Breast epithelium (tissue), 4 donors: ENCODE measurements around the gene CACNA1E. TPM values are rescaled to one million over a fixed set of nuclear protein-coding genes. Genes with fewer than 3 reads are reported as not detected.

ENCODE experiments used
- DNase-seq, 2 donors: peaks; one replicate each; pipeline ENCODE4 v3.0.0-alpha.2; 2019; ENCODE audit warnings: low spot score in 2 of 2
- H3K27ac ChIP-seq, 2 donors: fragments of 200-600 bp; sonication (generic) in 1 of 2; one replicate each; pipeline ENCODE4 v1.5.1; 2016 to 2019; ENCODE audit warnings: mild to moderate bottlenecking in 1 of 2
- H3K27me3 ChIP-seq, 2 donors: fragments of 200-600 bp; sonication (generic) in 1 of 2; one replicate each; pipeline versions ENCODE4 v1.5.1 to v1.6.0; 2017 to 2019; ENCODE audit warnings: control low read depth in 1 of 2, mild to moderate bottlenecking in 1 of 2
- H3K36me3 ChIP-seq: fragments of 200-600 bp; one replicate; pipeline ENCODE4 v1.5.1; 2019
- H3K4me1 ChIP-seq, 2 donors: fragments of 200-600 bp; sonication (generic); one replicate each; pipeline ENCODE4 v1.5.1; 2016 to 2019; ENCODE audit warnings: control low read depth in 1 of 2
- H3K4me3 ChIP-seq, 3 donors: fragments of 200-600 bp; sonication (generic); 1 replicate in 2 of 3; 2 replicates in 1 of 3; pipeline ENCODE4 v1.5.1; 2016 to 2019; ENCODE audit warnings: mild to moderate bottlenecking in 3 of 3, moderate library complexity in 2 of 3
- H3K9me3 ChIP-seq, 2 donors: fragments of 200-600 bp; sonication (generic) in 1 of 2; one replicate each; pipeline ENCODE4 v1.5.1; 2016 to 2019; ENCODE audit warnings: control low read depth in 1 of 2
- POLR2A ChIP-seq: fragments of 450-650 bp; IDR thresholded peaks from one replicate; pipeline ENCODE4 v1.6.1; 2016; ENCODE audit warnings: antibody characterized with exemption, mild to moderate bottlenecking, moderate library complexity
- POLR2AphosphoS5 ChIP-seq, 3 donors: sonication (generic); formaldehyde crosslinking; IDR thresholded peaks; one replicate each; pipeline ENCODE4 v1.6.1; 2017; ENCODE audit warnings: antibody characterized with exemption in 3 of 3
- intact Hi-C: fragments of 100-400 bp; cut with DNase I; formaldehyde crosslinking; loops from one replicate; pipeline ENCODE4 v1.15.1; 2023; ENCODE audit warnings: low total_unique reads
- total RNA-seq, 3 donors: library from RNA; depleted of rRNA; stranded (reverse); fragments of >200 nt; gene quantifications; one replicate each; pipeline ENCODE4 v1.1.0, GENCODE V29; 2016
- TF ChIP-seq, protein P1 (sequence below), 3 donors: fragments of 450-650 bp; IDR thresholded peaks; one replicate each; pipeline ENCODE4 v1.5.1; 2016 to 2017; ENCODE audit warnings: antibody characterized with exemption in 3 of 3, mild to moderate bottlenecking in 3 of 3, moderate library complexity in 3 of 3

The CACNA1E gene
- total RNA-seq, 3 donors from 2014 or later: under 0.01 TPM; not detected in 2

GRCh38 chr1:181763736-181764135, 280.4 kb downstream of the CACNA1E start:
- no peak overlapping the region for H3K4me3 ChIP-seq
- intact Hi-C loops: no loop called here
- no peaks in the 10 kb centered on the region for H3K27me3 ChIP-seq
- no peaks in the 10 kb centered on the region for H3K4me1 ChIP-seq
- no peak overlapping the region for H3K27ac ChIP-seq
- TF ChIP-seq POLR2AphosphoS5 (IDR thresholded peaks at IDR 0.05): no peak
- TF ChIP-seq, protein P1, sequence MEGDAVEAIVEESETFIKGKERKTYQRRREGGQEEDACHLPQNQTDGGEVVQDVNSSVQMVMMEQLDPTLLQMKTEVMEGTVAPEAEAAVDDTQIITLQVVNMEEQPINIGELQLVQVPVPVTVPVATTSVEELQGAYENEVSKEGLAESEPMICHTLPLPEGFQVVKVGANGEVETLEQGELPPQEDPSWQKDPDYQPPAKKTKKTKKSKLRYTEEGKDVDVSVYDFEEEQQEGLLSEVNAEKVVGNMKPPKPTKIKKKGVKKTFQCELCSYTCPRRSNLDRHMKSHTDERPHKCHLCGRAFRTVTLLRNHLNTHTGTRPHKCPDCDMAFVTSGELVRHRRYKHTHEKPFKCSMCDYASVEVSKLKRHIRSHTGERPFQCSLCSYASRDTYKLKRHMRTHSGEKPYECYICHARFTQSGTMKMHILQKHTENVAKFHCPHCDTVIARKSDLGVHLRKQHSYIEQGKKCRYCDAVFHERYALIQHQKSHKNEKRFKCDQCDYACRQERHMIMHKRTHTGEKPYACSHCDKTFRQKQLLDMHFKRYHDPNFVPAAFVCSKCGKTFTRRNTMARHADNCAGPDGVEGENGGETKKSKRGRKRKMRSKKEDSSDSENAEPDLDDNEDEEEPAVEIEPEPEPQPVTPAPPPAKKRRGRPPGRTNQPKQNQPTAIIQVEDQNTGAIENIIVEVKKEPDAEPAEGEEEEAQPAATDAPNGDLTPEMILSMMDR (IDR thresholded peaks at IDR 0.05): no peak
- TF ChIP-seq POLR2A: no peak
- H3K9me3 ChIP-seq: no peaks in the 10 kb centered on the region
- DNase-seq: no peak
- no peaks in the 10 kb centered on the region for H3K36me3 ChIP-seq

GRCh38 chr1:181765451-181766026, 282.2 kb downstream of the CACNA1E start:
- intact Hi-C loops: no loop called here

DNA sequence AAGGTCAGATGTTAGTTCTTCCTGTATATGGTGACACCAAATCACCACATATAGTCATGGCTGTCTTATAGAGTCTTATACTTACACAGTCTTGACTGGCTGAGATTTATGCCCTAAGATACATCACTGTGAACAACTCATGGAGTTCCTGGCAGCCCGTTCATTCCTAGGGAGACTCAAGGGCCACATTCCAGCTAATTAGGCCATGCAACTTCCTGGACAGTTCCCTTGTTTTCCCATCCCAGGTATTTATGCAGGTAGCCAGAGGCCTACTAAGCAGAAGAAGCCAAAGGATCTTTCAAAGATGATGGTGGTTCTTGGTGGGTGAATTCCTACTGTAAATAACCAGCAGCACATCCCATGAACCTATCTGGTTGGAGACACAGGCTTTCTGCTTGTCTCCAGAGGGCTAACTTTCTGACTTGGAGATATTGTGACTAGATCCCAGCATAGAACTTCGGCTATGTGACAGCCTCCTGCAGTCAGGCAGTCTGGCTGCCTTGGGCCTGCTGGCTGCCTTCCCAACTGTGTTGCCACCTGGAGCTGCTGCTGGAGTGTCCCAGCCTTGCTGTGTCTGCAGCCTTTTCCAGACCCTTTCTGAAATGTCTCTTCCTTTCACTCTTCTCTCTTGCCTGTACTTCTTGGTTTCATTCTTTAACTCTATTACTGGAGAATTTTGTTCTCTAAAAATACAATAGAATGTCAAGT, 283.8 kb downstream of the CACNA1E start:
- no peaks in the 10 kb centered on the region for H3K36me3 ChIP-seq
- H3K4me1 ChIP-seq: no peaks in the 10 kb centered on the region
- H3K27ac ChIP-seq: no peak overlapping the region
- no peaks in the 10 kb centered on the region for H3K9me3 ChIP-seq
- intact Hi-C loops: no loop called here
- DNase-seq: no peak
- H3K4me3 ChIP-seq: no peak overlapping the region
- no peaks in the 10 kb centered on the region for H3K27me3 ChIP-seq
- no peak for TF ChIP-seq POLR2A
- TF ChIP-seq, protein P1 (IDR thresholded peaks at IDR 0.05): no peak
- TF ChIP-seq POLR2AphosphoS5 (IDR thresholded peaks at IDR 0.05): no peak

More at GRCh38 chr1:181765451-181766026, 282.2 kb downstream of the CACNA1E start:
- H3K36me3 ChIP-seq: no peaks in the 10 kb centered on the region
- no peak for DNase-seq
- no peak overlapping the region for H3K27ac ChIP-seq
- H3K4me3 ChIP-seq: no peak overlapping the region
- TF ChIP-seq, protein P1 (IDR thresholded peaks at IDR 0.05): no peak
- TF ChIP-seq POLR2AphosphoS5 (IDR thresholded peaks at IDR 0.05) (no peak), POLR2A (no peak)
- no peaks in the 10 kb centered on the region for H3K27me3 ChIP-seq
- H3K4me1 ChIP-seq: no peaks in the 10 kb centered on the region
- no peaks in the 10 kb centered on the region for H3K9me3 ChIP-seq

- Histone ChIP-seq H3K27me3 (no peaks in the 10 kb centered on the region), H3K4me3 (no peak overlapping the region), H3K36me3 (no peaks in the 10 kb centered on the region), H3K9me3 (no peaks in the 10 kb centered on the region), H3K27ac (no peak overlapping the region), H3K4me1 (no peaks in the 10 kb centered on the region)
- TF ChIP-seq, protein P1 (IDR thresholded peaks at IDR 0.05): no peak
- TF ChIP-seq POLR2AphosphoS5 (IDR thresholded peaks at IDR 0.05) (no peak), POLR2A (no peak)
- no peak for DNase-seq
- intact Hi-C loops: no loop called here
Observed at GRCh38 chr1:181768211-181768929, 285.1 kb downstream of the CACNA1E start.

DNA sequence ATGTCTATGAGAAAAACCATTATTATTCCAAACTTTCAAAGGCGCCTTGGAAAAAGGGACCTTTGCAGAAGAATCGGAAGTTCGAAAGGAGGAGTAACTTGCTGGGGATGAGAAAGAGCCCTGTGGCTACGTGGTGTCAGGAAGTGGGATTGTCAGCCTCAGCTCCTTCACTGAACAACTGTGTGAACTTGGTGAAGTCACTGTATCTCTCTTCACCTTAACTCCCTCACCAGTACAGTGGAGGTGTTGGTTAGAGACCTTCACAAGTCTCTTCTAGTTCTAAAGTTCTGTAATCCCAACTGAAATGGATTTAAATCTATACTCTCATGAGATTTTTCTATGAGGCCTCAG, 285.6 kb downstream of the CACNA1E start:
- TF ChIP-seq POLR2AphosphoS5 (IDR thresholded peaks at IDR 0.05) (no peak), POLR2A (no peak)
- TF ChIP-seq, protein P1 (IDR thresholded peaks at IDR 0.05): no peak
- Histone ChIP-seq H3K4me1 (no peaks in the 10 kb centered on the region), H3K27me3 (no peaks in the 10 kb centered on the region), H3K9me3 (no peaks in the 10 kb centered on the region), H3K4me3 (no peak overlapping the region), H3K27ac (no peak overlapping the region), H3K36me3 (no peaks in the 10 kb centered on the region)
- intact Hi-C loops: no loop called here
- no peak for DNase-seq
